Neural cell (in vitro differentiated cells): ENCODE measurements around the gene TAS2R13. TPM values are rescaled to one million over a fixed set of nuclear protein-coding genes. Genes with fewer than 3 reads are reported as not detected.

ENCODE experiments used
- H2AFZ ChIP-seq: fragments of 200-600, 300-800 bp; sonication (generic), shearing (Covaris generic); 2 replicates; pipeline ENCODE4 v1.6.0; 2014; ENCODE audit warnings: low read depth, mild to moderate bottlenecking, antibody characterized with exemption, low read length, moderate library complexity
- H3F3A ChIP-seq: fragments of 200-600 bp; shearing (Covaris generic); 2 replicates; pipeline ENCODE4 v1.6.1; 2016; ENCODE audit warnings: mild to moderate bottlenecking, moderate library complexity, mixed read lengths, antibody characterized with exemption, low read length; ENCODE audit not compliant: insufficient read depth, poor library complexity, severe bottlenecking
- H3K27ac ChIP-seq: fragments of 200-600, 300-800 bp; sonication (generic), shearing (Covaris generic); 2 replicates; pipeline ENCODE4 v1.5.1; 2014; ENCODE audit warnings: mild to moderate bottlenecking, low read length, moderate library complexity
- H3K27me3 ChIP-seq: fragments of 300-800, 200-600 bp; sonication (generic), shearing (Covaris generic); 2 replicates; pipeline ENCODE4 v1.6.0; 2014; ENCODE audit warnings: mild to moderate bottlenecking, low read depth, low read length, moderate library complexity; ENCODE audit not compliant: insufficient read depth
- H3K36me3 ChIP-seq: fragments of 300-800, 200-600 bp; sonication (generic), shearing (Covaris generic); 2 replicates; pipeline ENCODE4 v1.5.1; 2014; ENCODE audit warnings: mild to moderate bottlenecking, antibody characterized with exemption, low read length, moderate library complexity; ENCODE audit not compliant: insufficient read depth
- H3K4me2 ChIP-seq: fragments of 300-800, 200-600 bp; sonication (generic), shearing (Covaris generic); 2 replicates; pipeline ENCODE4 v1.6.0; 2014; ENCODE audit warnings: mild to moderate bottlenecking, low read length
- H3K4me3 ChIP-seq: fragments of 300-800, 200-600 bp; sonication (generic), shearing (Covaris generic); 2 replicates; pipeline ENCODE4 v1.5.1; 2014; ENCODE audit warnings: mild to moderate bottlenecking, low read length, moderate library complexity
- H3K79me2 ChIP-seq: fragments of 200-600 bp; shearing (Covaris generic); replicated peaks from 2 replicates; pipeline ENCODE4 v1.6.0; 2014; ENCODE audit warnings: mild to moderate bottlenecking, low read length, moderate library complexity; ENCODE audit not compliant: insufficient read depth
- H3K9ac ChIP-seq: fragments of 300-800, 200-600 bp; sonication (generic), shearing (Covaris generic); 2 replicates; pipeline ENCODE4 v1.6.1; 2016; ENCODE audit warnings: mild to moderate bottlenecking, low read length, mixed read lengths
- H3K9me2 ChIP-seq: fragments of 200-600 bp; shearing (Covaris generic); 2 replicates; pipeline ENCODE4 v1.6.1; 2016; ENCODE audit warnings: mild to moderate bottlenecking, low read length, mixed read lengths; ENCODE audit not compliant: insufficient read depth
- H3K9me3 ChIP-seq: fragments of 200-600, 300-800 bp; sonication (generic), shearing (Covaris generic); 2 replicates; pipeline ENCODE4 v1.6.1; 2016; ENCODE audit warnings: mild to moderate bottlenecking, mixed run types, low read length, moderate library complexity, mixed read lengths
- H4K20me1 ChIP-seq: fragments of 200-600 bp; shearing (Covaris generic); 2 replicates; pipeline ENCODE4 v1.6.1; 2016; ENCODE audit warnings: mild to moderate bottlenecking, mixed run types; ENCODE audit not compliant: insufficient read depth
- EP300 ChIP-seq: fragments of 450-650 bp; conservative IDR thresholded peaks from 2 replicates; pipeline ENCODE4 v1.6.1; 2014; ENCODE audit warnings: antibody characterized with exemption, mild to moderate bottlenecking, moderate library complexity; ENCODE audit not compliant: poor library complexity, severe bottlenecking
- EZH2 ChIP-seq: fragments of 200-600, 300-800 bp; shearing (Covaris generic), sonication (generic); IDR thresholded peaks from 2 replicates; pipeline ENCODE4 v1.6.1; 2014; ENCODE audit warnings: antibody characterized with exemption, low read length, borderline replicate concordance, mild to moderate bottlenecking; ENCODE audit not compliant: insufficient read depth, poor library complexity, severe bottlenecking
- MXI1 ChIP-seq: fragments of 450-650 bp; conservative IDR thresholded peaks from 2 replicates; pipeline ENCODE4 v1.6.1; 2014; ENCODE audit warnings: antibody characterized with exemption, mild to moderate bottlenecking; ENCODE audit not compliant: poor library complexity, severe bottlenecking
- POLR2AphosphoS5 ChIP-seq: IDR thresholded peaks from 2 replicates; pipeline ENCODE4 v1.6.1; 2012
- RAD21 ChIP-seq: fragments of 450-650 bp; conservative IDR thresholded peaks from 2 replicates; pipeline ENCODE4 v1.6.1; 2014; ENCODE audit warnings: antibody characterized with exemption, mild to moderate bottlenecking, moderate library complexity
- SMC3 ChIP-seq: fragments of 450-650 bp; conservative IDR thresholded peaks from 2 replicates; pipeline ENCODE4 v1.6.1; 2014; ENCODE audit warnings: antibody characterized with exemption, mild to moderate bottlenecking, moderate library complexity; ENCODE audit not compliant: poor library complexity
- TAF1 ChIP-seq: IDR thresholded peaks from 2 replicates; pipeline ENCODE4 v1.6.1; 2012; ENCODE audit warnings: low read depth
- polyA plus RNA-seq: library from polyadenylated mRNA; depleted of rRNA; stranded (reverse); fragments of >200 nt; gene quantifications from 2 replicates; pipeline ENCODE4 v1.2.3, GENCODE V29; 2014
- TF ChIP-seq, protein P1 (sequence below): IDR thresholded peaks from 2 replicates; pipeline ENCODE4 v1.6.1; 2012; ENCODE audit warnings: borderline replicate concordance
- TF ChIP-seq, protein P2 (sequence below): fragments of 450-650 bp; IDR thresholded peaks from 2 replicates; pipeline ENCODE4 v1.5.1; 2014; ENCODE audit warnings: antibody characterized with exemption, mild to moderate bottlenecking, moderate library complexity; ENCODE audit not compliant: poor library complexity, severe bottlenecking

Gene TAS2R13
- polyA plus RNA-seq, 1 donor from 2014 or later = 0.61 TPM

DNA sequence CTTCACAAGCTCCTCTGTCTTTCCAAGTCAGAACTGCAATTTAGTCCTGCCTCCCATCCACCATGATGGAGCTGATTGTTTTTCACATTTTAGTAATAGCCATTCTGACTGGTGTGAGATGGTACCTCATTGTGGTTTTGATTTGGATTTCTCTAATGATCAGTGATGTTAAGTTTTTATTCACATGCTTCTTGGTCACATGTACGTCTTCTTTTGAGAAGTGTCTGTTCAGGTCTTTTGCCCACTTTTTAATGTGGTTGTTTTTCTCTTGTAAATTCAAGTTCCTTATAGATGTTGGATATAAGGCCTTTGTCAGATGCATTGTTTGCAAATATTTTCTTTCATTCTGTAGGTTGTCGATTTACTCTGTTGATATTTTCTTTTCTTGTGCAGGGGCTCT lies 33.8 kb upstream of the TAS2R13 start:
- no peaks in the 10 kb centered on the region for H4K20me1 ChIP-seq
- no peaks in the 10 kb centered on the region for H3K27me3 ChIP-seq
- no peak overlapping the region for H2AFZ ChIP-seq
- H3K9me2 ChIP-seq = no peaks in the 10 kb centered on the region
- no peak overlapping the region for H3K27ac ChIP-seq
- H3F3A ChIP-seq = no peaks in the 10 kb centered on the region
- no peak overlapping the region for H3K9ac ChIP-seq
- no peaks in the 10 kb centered on the region for H3K36me3 ChIP-seq
- no peaks in the 10 kb centered on the region for H3K79me2 ChIP-seq
- H3K4me2 ChIP-seq = no peak overlapping the region
- peaks cover 9% of the 10 kb centered on the region for H3K9me3 ChIP-seq
- H3K4me3 ChIP-seq = no peak overlapping the region
- TF ChIP-seq EZH2 (no peak), SMC3 (no peak), POLR2AphosphoS5 (no peak), MXI1 (no peak), RAD21 (no peak), EP300 (no peak)
- TF ChIP-seq, protein P1, sequence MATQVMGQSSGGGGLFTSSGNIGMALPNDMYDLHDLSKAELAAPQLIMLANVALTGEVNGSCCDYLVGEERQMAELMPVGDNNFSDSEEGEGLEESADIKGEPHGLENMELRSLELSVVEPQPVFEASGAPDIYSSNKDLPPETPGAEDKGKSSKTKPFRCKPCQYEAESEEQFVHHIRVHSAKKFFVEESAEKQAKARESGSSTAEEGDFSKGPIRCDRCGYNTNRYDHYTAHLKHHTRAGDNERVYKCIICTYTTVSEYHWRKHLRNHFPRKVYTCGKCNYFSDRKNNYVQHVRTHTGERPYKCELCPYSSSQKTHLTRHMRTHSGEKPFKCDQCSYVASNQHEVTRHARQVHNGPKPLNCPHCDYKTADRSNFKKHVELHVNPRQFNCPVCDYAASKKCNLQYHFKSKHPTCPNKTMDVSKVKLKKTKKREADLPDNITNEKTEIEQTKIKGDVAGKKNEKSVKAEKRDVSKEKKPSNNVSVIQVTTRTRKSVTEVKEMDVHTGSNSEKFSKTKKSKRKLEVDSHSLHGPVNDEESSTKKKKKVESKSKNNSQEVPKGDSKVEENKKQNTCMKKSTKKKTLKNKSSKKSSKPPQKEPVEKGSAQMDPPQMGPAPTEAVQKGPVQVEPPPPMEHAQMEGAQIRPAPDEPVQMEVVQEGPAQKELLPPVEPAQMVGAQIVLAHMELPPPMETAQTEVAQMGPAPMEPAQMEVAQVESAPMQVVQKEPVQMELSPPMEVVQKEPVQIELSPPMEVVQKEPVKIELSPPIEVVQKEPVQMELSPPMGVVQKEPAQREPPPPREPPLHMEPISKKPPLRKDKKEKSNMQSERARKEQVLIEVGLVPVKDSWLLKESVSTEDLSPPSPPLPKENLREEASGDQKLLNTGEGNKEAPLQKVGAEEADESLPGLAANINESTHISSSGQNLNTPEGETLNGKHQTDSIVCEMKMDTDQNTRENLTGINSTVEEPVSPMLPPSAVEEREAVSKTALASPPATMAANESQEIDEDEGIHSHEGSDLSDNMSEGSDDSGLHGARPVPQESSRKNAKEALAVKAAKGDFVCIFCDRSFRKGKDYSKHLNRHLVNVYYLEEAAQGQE = no peak
- TF ChIP-seq, protein P2, sequence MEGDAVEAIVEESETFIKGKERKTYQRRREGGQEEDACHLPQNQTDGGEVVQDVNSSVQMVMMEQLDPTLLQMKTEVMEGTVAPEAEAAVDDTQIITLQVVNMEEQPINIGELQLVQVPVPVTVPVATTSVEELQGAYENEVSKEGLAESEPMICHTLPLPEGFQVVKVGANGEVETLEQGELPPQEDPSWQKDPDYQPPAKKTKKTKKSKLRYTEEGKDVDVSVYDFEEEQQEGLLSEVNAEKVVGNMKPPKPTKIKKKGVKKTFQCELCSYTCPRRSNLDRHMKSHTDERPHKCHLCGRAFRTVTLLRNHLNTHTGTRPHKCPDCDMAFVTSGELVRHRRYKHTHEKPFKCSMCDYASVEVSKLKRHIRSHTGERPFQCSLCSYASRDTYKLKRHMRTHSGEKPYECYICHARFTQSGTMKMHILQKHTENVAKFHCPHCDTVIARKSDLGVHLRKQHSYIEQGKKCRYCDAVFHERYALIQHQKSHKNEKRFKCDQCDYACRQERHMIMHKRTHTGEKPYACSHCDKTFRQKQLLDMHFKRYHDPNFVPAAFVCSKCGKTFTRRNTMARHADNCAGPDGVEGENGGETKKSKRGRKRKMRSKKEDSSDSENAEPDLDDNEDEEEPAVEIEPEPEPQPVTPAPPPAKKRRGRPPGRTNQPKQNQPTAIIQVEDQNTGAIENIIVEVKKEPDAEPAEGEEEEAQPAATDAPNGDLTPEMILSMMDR = no peak

DNA sequence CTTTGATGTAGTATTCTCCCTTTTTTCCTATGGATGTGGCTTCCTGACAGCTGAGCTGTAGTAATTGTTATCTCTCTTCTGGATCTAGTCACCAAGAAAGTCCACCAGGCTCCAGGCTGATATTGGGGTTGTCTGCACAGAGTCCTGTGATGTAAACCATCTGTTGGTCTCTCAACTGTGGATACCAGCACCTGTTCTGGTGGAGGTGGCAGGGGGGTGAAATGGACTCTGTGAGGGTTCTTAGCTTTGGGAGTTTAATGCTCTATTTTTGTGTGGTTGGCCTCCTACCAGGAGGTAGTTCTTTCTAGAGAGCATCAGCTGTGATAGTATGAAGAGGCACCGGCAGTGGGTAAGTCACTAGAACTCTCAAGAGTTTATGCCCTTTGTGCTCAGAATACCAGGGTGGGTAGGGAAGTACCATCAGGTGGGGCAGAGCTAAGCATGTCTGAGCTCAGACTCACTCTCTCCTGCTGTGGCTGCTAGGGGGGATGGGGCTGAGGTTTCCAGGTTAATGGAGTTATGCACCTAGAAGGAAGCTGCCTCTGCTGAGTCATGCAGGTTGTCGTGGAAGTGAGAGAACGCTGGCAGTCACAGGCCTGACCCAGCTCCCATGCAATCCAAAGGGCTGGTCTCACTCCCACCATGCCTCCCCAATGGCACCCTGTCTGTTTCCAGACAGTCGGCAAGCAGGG lies 32.7 kb upstream of the TAS2R13 start:
- TF ChIP-seq RAD21 (no peak), POLR2AphosphoS5 (no peak), EZH2 (no peak), TAF1 (no peak), EP300 (no peak), MXI1 (no peak), SMC3 (no peak)
- TF ChIP-seq, protein P2 = no peak
- TF ChIP-seq, protein P1 = no peak
- Histone ChIP-seq H3K4me3 (no peak overlapping the region), H3K27me3 (no peaks in the 10 kb centered on the region), H3K9me2 (no peaks in the 10 kb centered on the region), H3K79me2 (no peaks in the 10 kb centered on the region), H3K9me3 (peaks cover 7% of the 10 kb centered on the region), H4K20me1 (no peaks in the 10 kb centered on the region), H2AFZ (no peak overlapping the region), H3K27ac (no peak overlapping the region), H3K9ac (no peak overlapping the region), H3F3A (no peaks in the 10 kb centered on the region), H3K36me3 (no peaks in the 10 kb centered on the region), H3K4me2 (no peak overlapping the region)
